ENCODE measurements around the gene PLCH2.

GRCh38 chr1:2540816-2541492 is 64.9 kb downstream of the PLCH2 start:
- TF ChIP-seq, protein P1, sequence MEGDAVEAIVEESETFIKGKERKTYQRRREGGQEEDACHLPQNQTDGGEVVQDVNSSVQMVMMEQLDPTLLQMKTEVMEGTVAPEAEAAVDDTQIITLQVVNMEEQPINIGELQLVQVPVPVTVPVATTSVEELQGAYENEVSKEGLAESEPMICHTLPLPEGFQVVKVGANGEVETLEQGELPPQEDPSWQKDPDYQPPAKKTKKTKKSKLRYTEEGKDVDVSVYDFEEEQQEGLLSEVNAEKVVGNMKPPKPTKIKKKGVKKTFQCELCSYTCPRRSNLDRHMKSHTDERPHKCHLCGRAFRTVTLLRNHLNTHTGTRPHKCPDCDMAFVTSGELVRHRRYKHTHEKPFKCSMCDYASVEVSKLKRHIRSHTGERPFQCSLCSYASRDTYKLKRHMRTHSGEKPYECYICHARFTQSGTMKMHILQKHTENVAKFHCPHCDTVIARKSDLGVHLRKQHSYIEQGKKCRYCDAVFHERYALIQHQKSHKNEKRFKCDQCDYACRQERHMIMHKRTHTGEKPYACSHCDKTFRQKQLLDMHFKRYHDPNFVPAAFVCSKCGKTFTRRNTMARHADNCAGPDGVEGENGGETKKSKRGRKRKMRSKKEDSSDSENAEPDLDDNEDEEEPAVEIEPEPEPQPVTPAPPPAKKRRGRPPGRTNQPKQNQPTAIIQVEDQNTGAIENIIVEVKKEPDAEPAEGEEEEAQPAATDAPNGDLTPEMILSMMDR (IDR thresholded peaks at IDR 0.05): no peak
- no peak for TF ChIP-seq POLR2A (IDR thresholded peaks at IDR 0.05)

All from body of pancreas (tissue), 4 donors.